HG03135 (cell line): ENCODE data around the gene PHF21B.
"Not testable (repeated sequence)": the region's sequence is repeated elsewhere in the genome, so short reads cannot be mapped to it uniquely, and the experiment has no call there.

Source experiments
- ATAC-seq: cut with Tn5 transposase; IDR thresholded peaks from one replicate; pipeline ENCODE4 v1.9.1; 2021; ENCODE audit warnings: mild to moderate bottlenecking, moderate library complexity; ENCODE audit not compliant: unreplicated experiment

PHF21B gene

GRCh38 chr22:45009606-45010531, at the start of gene PHF21B:
TSS of gene PHF21B (minus strand) at chr22:45010005. CDS start at chr22:45009549, 456 bp downstream.
- ATAC-seq = no peak

DNA sequence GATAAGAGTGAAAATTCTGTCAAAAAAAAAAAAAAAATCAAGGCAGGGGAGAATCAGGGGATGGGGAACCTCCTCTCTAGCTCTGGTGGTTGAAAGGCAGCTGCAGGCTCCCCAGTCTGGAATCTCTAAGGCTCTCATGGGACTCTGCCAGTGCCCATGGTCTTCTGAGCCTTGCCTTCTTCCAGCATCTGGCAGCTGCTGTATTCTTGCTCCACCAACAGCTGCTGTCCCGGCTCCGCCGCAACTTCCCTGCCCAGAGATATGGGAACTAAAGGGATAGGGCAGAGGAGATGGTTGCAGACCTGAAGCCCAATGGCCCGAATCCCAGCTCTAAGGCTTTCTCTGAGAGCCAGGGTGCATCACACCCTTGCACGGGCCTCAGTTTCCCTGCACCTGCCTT, 49.5 kb upstream of the PHF21B start:
- no peak for ATAC-seq

DNA sequence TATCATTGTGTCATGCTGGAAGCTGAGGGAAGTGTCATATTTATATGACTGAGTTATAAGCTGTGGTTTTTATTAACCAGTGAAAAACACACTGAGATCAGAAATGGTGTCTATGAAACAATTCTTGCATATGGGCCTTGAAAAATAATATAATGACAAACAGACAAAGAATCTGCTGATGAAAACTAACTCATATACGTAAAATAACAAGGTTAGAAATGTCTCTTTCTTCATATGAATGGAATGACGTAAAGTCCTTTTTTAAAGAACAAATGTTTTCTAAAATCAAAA, 48.8 kb upstream of the PHF21B start:
- no peak for ATAC-seq

DNA sequence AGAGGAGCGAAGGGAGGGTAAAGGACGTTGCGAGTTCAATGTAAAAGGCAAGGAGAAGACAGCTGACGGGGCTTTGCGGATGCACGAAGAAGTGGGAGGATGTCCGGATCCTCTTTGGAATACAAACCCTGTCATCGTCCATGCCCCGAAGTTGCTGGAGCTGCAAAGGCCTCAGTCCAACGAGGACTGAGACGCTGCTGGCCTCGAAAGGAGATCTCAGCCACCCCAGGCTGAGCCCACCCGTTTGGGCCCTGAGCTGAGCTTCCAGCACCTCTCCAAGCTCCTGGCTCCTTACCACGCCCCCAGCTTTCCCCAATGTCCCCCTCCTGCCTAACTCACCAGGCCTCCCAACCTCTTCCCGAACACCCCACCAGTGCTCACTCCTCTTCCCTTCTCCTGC, 46.1 kb upstream of the PHF21B start:
- no peak for ATAC-seq

- ATAC-seq = no peak
Measured at GRCh38 chr22:45053571-45053970, 43.8 kb upstream of the PHF21B start.

GRCh38 chr22:45053094-45053493, 43.3 kb upstream of the PHF21B start:
- no peak for ATAC-seq

- not testable (repeated sequence) for ATAC-seq
Measured at GRCh38 chr22:45052665-45053064, 42.9 kb upstream of the PHF21B start.

GRCh38 chr22:45051946-45052345, 42.1 kb upstream of the PHF21B start:
- no peak for ATAC-seq

DNA sequence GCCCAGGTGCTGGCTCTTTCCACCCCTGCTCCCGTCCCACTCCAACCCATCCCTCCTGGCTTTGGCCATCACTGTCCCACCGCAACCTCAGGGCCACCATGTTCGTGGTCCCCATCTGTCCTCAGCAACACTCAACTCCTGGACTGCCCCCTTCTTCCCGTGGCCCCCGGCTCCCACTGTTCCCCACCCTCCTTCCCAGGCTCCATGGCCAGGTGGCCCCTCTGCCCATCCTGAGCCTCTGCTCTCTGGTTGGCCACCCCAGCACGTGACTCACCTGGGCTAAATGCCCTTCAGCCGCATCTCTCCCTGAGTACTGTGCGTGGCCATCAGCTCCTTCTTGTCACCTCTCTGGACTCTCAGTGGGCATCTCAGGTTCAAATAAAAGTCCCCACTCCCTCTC, 41.6 kb upstream of the PHF21B start:
- ATAC-seq = no peak

DNA sequence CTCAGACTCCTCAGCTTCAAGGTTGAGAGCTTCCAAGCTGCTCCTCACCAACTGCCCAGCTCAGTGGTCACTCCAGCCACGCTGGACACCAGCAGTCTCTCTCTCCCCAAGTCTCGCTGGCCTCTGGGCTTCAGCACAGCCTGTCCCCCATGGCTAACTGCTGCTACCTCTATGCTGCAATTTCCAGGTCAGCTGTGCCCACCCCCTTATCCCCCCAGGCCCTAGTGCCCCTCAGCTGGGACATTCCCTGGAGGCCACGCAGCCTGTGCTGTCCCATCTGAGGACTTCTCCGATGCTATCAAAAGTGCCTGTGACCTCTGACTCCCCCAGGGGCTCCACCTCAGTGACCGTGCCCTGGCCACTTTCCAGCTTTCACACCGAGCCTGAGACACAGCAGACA, 37.5 kb upstream of the PHF21B start:
- no peak for ATAC-seq

- no peak for ATAC-seq
Measured at GRCh38 chr22:45045208-45045607, 35.4 kb upstream of the PHF21B start.

DNA sequence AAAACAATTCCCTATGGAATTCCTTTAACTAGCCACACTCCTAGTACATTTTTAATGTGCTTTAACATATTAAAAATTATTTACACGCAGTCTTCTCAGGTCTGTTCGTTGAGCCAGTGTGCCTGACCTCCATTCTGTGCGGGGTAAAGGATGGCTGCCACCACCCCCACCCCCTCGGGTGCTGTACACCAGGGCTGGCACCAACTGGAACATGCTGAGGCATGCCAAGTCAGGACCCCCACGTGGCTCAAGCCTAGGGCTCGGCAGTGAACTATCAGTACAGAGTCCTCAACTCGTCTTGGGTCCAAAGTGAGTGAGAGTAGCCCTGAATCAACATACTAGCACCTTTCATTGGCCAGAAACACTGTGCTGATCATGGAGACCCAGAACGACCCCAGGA, 32.5 kb upstream of the PHF21B start:
- no peak for ATAC-seq

DNA sequence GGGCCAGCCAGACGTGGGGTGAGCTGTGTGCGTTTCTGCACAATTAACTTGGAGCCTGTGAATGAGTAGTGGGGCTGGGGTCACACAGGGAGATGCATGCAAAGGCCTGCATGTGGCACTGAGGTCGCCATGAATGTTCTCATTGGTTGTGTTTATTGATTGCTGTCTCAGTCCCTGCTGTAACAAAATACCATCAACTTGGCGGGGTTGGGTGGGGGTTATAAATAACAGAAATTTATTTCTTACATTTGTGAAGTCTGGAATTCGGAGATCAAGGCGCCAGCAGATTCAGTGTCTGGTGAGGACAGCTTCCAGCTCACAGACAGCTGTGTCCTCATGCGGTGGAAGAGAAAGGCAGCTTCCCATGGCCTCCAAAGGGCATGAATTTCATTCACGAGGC, 29.3 kb upstream of the PHF21B start:
- no peak for ATAC-seq

GRCh38 chr22:45036154-45036553, 26.3 kb upstream of the PHF21B start:
- ATAC-seq = no peak

- ATAC-seq = no peak
Measured at GRCh38 chr22:45034821-45035220, 25.0 kb upstream of the PHF21B start.

- ATAC-seq = no peak
Measured at GRCh38 chr22:45034156-45034555, 24.4 kb upstream of the PHF21B start.

DNA sequence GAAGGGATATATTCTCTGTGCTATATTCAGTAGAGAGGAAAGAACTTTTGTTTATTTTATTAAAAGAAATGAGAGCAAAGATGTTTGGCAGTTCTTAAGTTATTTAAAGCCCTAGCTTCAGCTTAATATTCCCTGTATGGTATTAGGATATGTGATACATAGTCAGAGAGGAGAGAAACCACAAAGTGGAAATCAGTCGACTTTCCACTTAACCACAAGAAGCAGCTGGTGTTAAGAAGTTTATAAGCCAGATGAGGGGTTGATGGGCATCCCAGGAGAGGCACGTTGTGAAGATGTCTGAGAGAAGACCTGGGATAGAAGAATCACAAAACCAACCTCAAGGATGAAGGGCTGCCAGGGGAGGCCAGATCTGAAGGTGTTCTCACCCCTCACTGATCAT, 23.3 kb upstream of the PHF21B start:
- no peak for ATAC-seq

GRCh38 chr22:45031629-45032403, 22.0 kb upstream of the PHF21B start:
- ATAC-seq = no peak

GRCh38 chr22:45029501-45029900, 19.7 kb upstream of the PHF21B start:
- ATAC-seq = no peak

DNA sequence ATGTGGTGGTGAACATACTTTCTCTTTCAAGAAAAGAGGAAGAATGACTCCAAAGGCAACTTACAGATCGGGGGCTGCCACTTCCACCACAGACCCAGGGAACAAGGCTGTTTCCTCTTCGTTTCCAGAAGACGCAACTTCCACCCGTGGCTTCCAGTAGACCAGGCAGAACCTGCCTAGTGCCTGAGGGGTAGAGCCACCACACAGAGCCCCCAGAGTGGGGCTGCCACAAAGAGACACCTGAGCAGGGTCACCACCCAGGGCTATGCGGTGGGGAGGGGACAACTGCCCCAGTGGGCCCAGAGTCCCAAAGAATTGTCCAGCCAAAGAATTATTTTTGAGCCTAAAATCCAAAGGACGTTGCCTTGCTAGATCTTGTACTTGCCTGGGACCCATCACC, 16.7 kb upstream of the PHF21B start:
- ATAC-seq = no peak

- ATAC-seq = no peak
Measured at GRCh38 chr22:45023431-45023830, 13.6 kb upstream of the PHF21B start.
